GM18868 (cell line): ENCODE results near the gene PUM1.
"Not testable (repeated sequence)": the region's sequence is repeated elsewhere in the genome, so short reads cannot be mapped to it uniquely, and the experiment has no call there.

Experiments
- ATAC-seq: cut with Tn5 transposase; IDR thresholded peaks from one replicate; pipeline ENCODE4 v1.9.1; 2021; ENCODE audit warnings: mild to moderate bottlenecking, moderate library complexity; ENCODE audit not compliant: unreplicated experiment

PUM1 gene

GRCh38 chr1:30997463-30998057 is 68.0 kb downstream of the PUM1 start:
- no peak for ATAC-seq

GRCh38 chr1:30995990-30996612 is 69.4 kb downstream of the PUM1 start:
- no peak for ATAC-seq

GRCh38 chr1:30991862-30992606 is 73.5 kb downstream of the PUM1 start:
- no peak for ATAC-seq

- ATAC-seq: no peak
Measured at GRCh38 chr1:30990591-30990990, 74.9 kb downstream of the PUM1 start.

- ATAC-seq: no peak
Measured at GRCh38 chr1:30988045-30988444, 77.5 kb downstream of the PUM1 start.

GRCh38 chr1:30986755-30987154 is 78.8 kb downstream of the PUM1 start:
- no peak for ATAC-seq

- ATAC-seq: no peak
Measured at GRCh38 chr1:30984991-30985503, 80.5 kb downstream of the PUM1 start.

- ATAC-seq: no peak
Measured at GRCh38 chr1:30984165-30984889, 81.2 kb downstream of the PUM1 start.

GRCh38 chr1:30982937-30983336 is 82.6 kb downstream of the PUM1 start:
- ATAC-seq: no peak

GRCh38 chr1:30982431-30982830 is 83.1 kb downstream of the PUM1 start:
- no peak for ATAC-seq

GRCh38 chr1:30981172-30981571 is 84.3 kb downstream of the PUM1 start:
- no peak for ATAC-seq

- no peak for ATAC-seq
Measured at GRCh38 chr1:30977511-30977910, 88.0 kb downstream of the PUM1 start.

- no peak for ATAC-seq
Measured at GRCh38 chr1:30977105-30977504, 88.4 kb downstream of the PUM1 start.

- no peak for ATAC-seq
Measured at GRCh38 chr1:30976143-30976542, 89.4 kb downstream of the PUM1 start.

- ATAC-seq: no peak
Measured at GRCh38 chr1:30975217-30975616, 90.3 kb downstream of the PUM1 start.

- no peak for ATAC-seq
Measured at GRCh38 chr1:30974536-30974935, 91.0 kb downstream of the PUM1 start.

GRCh38 chr1:30972349-30972748 is 93.2 kb downstream of the PUM1 start:
- not testable (repeated sequence) for ATAC-seq

- ATAC-seq: no peak
Measured at GRCh38 chr1:30971496-30971895, 94.0 kb downstream of the PUM1 start.

GRCh38 chr1:30969903-30970302 is 95.6 kb downstream of the PUM1 start:
- ATAC-seq: no peak

- no peak for ATAC-seq
Measured at GRCh38 chr1:30968220-30968971, 97.1 kb downstream of the PUM1 start.
